CMK (cell line): ENCODE results near the gene TNFRSF6B.
"Not testable (repeated sequence)": the region's sequence is repeated elsewhere in the genome, so short reads cannot be mapped to it uniquely, and the experiment has no call there.

ENCODE experiments used
- DNase-seq: peaks from one replicate; pipeline ENCODE4 v3.0.0-alpha.2; 2010; ENCODE audit warnings: low read depth

The TNFRSF6B gene, protein sequence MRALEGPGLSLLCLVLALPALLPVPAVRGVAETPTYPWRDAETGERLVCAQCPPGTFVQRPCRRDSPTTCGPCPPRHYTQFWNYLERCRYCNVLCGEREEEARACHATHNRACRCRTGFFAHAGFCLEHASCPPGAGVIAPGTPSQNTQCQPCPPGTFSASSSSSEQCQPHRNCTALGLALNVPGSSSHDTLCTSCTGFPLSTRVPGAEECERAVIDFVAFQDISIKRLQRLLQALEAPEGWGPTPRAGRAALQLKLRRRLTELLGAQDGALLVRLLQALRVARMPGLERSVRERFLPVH

GRCh38 chr20:63696628-63697356 is at the start of gene TNFRSF6B:
Gene TNFRSF6B, plus strand, starts transcription at chr20:63696652. Its CDS starts 116 bp downstream, at chr20:63696768.
- DNase-seq = no peak

- DNase-seq = no peak
Measured at GRCh38 chr20:63648190-63648589, 48.3 kb upstream of the TNFRSF6B start.

DNA sequence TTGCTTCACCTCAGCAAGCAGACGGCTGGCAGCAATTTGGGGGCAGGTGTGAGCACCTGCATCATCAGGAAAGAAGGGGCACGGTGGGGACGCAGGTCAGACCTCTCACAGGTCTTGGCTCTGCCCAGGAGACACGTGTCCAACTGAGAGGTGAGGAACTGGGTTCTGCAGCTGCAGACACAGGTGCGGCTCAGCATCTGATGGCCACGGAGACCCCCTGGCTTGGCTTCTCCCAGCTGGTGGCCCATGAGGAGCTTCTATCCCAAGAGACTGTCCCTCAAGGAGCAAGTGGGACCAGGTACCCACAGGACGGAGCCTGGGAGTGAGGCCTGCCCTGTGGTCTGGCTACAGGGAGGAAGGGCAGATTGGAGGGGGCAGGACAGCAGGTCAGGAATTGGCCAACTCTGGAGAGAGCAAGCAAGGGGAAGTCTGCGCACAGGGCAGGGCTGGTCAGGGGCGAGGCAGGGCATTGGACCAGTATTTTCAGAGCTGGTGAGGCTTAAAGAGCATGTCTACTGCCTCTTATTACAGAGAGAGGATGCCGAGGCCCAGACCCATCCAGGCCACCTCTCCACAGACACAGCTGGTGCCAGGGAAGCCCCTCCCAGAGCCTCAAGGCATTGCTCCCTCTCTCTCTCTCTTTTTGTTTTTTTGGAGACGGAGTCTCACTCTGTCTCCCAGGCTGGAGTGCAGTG is 47.4 kb upstream of the TNFRSF6B start:
- DNase-seq = no peak

GRCh38 chr20:63650486-63650885 is 46.0 kb upstream of the TNFRSF6B start:
- not testable (repeated sequence) for DNase-seq

GRCh38 chr20:63651942-63652191 is 44.6 kb upstream of the TNFRSF6B start:
- no peak for DNase-seq

- DNase-seq = no peak
Measured at GRCh38 chr20:63652192-63652980, 44.1 kb upstream of the TNFRSF6B start.

- peak; percentile 88 for DNase-seq
Measured at GRCh38 chr20:63653041-63653973, 43.1 kb upstream of the TNFRSF6B start, which contains the start of gene STMN3. Gene STMN3, minus strand, starts transcription at chr20:63653424. Its CDS starts 79 bp downstream, at chr20:63653345.

DNA sequence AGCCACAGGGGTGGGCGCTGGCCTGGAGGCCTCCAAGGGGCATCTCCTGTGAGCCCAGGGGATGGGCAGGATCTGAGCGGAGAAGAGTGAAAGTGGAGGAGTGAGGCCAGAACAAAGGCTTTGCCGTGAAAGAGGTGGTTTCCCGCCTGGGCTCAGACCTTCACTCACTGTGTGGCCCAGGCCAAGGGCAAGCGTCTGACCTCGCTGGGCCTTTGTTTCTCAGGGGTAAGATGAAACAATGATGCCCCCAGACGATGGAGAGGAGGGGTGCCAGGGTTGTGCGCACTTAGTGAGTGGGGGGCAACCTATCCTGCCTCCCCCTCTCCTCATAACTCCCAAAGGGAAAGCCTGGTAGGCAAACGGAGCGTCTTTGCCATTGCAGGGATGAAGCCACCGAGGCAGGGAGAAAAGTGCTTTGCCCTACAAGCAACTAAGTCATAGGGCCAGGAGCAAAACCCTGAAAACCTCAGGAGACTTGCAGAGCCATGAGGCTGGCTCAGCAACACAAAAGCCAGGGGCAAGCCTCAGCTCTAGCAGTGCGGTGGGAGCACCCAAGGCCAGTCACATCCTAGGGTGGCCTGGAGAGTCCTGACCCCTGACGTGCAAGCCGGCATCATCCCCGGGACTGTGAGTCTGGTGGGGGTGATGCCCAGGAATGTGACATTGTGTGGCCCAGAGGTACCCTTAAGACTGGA is 42.3 kb upstream of the TNFRSF6B start:
- no peak for DNase-seq

DNA sequence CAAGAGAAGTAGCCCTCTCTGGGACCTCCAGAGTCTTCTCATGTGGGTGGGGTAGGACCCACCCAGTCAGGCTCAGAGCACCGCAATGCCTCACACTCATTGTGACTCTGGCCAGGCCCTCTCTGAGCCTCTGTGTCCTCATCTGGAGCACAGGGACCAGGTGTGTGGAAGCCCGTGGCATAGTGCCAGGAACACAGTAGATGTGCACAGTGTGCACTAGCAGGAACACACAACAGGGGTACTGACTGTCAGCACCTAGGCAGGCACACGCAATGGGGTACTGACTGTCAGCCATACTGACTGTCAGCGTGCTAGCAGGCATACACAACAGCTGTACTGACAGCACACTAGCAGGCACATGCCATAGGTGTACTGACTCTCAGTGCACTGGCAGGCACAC is 41.2 kb upstream of the TNFRSF6B start:
- DNase-seq = no peak

- no peak for DNase-seq
Measured at GRCh38 chr20:63656451-63656850, 40.0 kb upstream of the TNFRSF6B start.

DNA sequence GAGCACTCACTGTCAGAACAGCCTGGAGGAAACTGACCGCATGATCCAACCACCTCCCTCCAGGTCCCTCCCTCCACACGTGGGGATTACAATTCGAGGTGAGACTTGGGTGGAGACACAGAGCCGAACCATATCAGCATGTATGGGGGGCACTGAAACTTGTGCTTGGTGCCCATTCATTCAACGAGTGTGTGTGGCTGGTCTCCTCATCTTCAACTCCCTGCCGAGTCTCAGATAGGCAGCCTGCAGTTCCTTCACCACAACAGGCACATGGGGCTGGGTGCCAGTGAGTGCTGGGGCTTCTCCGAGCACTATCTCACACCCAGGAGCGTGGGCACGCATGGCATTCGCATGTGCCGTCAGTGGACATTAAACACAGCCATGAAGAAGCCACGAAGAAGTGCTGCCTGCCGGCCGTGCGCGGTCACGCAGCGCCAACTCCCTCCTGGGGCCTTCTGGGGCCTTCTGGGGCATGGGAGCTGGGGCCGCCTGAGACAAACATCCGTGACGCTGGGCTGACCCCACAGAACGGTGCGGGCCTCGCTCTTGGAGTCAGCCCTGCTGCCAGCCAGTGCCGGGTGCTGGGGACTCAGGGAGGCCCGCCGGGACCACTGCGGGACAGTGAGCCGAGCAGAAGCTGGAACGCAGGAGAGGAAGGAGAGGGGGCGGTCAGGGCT is 39.1 kb upstream of the TNFRSF6B start:
- DNase-seq = no peak

DNA sequence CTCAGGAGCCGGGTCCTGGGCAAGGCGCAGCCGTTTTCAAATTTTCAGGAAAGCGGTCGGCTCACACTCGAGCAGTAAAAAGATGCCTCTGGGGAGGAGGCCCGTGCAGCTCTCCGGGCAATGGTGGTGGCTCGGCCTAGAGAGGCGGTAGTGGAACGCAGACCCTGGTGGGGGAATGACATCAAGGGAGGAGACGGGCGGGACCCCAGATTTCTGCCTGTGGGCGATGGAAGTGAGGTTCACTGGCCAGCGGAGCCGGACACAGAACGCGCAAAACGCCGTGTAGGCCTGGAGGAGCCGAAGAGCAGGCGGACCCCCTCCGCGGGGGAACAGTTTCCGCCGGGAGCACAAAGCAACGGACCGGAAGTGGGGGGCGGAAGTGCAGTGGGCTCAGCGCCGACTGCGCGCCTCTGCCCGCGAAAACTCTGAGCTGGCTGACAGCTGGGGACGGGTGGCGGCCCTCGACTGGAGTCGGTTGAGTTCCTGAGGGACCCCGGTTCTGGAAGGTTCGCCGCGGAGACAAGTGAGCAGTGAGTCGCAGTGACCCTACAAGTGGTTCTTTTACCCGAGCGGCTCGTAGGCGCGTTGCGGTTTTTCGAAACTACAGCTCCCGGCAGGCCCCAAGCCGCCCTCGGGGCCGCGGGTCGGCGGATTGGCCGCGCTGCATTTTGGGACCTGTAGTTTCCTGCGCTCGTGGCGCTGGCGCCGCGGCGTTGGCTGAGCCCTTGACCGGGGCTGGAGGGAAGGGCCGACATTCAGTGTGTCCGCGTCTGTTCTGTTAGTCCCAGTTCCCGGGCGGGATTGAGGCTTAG is 38.3 kb upstream of the TNFRSF6B start, which contains the start of gene RTEL1:
Gene RTEL1 (plus strand): TSS at position 376 of the 812 bp plus-strand sequence. CDS start 1,091 bp downstream, outside the sequence.
- peak; percentile 82 for DNase-seq

DNA sequence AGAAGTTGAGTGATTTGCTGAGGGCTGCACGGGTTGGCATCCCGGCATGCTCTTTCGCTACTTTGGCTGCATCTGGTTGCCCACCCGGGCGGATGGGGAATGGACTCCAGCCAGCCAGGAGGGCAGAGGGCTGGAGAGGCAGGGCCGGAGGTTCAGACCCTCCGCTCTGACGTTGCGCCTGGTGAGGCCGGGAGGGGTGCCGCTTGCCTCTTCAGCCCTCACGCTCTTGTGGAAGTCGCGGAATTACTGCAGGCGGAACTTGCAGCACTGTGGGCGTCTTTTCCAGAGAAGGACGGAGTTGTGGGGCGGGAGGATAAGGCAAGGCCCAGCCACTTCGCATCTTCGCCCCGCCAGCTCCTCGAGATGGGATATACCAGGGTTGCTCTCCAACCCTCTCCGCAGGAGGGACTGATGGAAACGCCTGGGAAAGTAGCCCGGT is 37.7 kb upstream of the TNFRSF6B start:
- DNase-seq = peak; percentile 44

DNA sequence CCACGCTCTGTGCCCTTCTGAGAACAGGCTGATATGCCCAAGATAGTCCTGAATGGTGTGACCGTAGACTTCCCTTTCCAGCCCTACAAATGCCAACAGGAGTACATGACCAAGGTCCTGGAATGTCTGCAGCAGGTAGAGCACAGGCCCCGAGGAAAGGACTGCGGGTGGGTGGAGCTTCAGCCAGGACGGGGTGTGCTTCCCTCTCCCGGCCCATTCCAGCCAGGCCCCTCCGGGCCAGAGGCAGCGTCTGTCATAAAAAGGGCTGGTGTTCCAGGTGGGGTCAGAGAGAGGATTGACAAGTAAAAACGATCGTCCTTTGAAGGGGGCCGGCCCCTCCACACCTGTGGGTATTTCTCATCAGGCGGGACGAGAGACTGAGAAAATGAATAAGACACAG is 37.1 kb upstream of the TNFRSF6B start:
- DNase-seq = no peak

- DNase-seq = not testable (repeated sequence)
Measured at GRCh38 chr20:63660174-63660573, 36.3 kb upstream of the TNFRSF6B start.

DNA sequence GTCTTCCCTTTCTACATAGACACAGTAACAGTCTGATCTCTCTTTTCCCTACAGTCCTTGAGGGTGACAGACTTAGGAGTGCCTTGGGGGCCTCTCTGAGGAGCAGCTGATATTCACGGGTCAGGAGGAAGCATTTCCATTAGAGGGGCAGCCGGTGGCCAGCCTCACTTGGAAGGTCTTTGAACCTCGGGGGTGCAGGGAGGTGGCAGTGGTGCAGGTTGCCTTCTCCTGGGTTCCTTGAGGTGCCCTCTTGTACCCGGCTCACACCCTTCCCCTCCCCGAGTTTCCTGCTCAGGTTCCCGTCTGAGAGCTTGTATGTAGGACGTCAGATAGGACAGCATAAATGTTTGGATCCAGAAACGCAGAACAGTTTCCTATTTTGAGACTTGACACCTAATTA is 35.8 kb upstream of the TNFRSF6B start:
- no peak for DNase-seq

DNA sequence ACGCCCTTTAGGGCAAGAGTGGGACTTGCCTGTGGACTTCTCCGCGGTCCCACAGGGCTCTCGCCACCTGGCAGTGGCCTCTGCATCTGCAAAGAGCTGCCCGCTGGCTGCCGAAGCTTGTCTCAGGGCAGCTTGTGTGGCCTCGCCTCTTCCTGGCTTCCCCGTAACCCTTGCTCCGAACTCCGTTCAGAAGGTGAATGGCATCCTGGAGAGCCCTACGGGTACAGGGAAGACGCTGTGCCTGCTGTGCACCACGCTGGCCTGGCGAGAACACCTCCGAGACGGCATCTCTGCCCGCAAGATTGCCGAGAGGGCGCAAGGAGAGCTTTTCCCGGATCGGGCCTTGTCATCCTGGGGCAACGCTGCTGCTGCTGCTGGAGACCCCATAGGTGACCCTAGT is 35.3 kb upstream of the TNFRSF6B start:
- DNase-seq = no peak

DNA sequence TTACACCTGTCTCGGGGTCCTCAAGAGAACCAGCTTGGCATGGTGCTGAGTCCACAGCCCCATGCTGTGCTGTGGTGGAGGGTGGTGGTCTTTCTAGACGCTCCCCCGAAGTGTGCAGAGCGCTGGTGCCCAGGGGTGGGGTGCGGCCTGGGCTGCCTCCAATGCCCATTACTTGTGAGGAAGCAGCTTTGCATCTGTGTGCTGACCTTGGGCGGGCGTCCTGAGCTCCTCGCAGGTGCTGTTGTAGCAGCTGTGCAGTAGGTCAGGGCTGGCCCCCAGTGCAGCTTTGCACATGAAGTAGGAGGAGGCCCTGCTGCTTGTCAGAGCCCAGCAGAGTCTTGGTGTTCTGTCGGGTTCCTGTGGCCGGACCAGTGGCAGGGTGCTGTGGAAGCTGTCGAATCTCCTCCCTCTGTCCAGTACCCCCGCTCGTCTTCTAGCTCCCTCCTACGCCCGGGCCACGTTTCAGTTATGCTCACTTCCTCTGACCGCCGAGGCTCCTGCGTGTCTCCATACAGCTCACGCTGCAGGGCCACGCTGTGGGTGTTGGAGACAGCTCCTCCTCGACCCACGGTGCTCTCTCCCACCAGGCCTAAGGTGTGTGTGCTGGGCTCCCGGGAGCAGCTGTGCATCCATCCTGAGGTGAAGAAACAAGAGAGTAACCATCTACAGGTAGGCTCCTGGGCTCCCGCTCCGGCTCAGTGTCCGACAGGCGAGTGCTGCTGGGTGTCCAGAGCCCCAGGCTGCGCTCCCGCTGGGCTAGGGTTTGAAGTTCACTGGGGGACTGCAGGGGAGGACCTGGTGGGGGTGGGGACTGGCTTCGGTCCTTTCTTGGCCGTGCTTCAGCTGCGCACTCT is 34.3 kb upstream of the TNFRSF6B start:
- DNase-seq = no peak
